Measurements from ENCODE around the gene RAB3IL1.
A peak's percentile ranks its signal among the peaks of the same experiment; 100 is the strongest.

RAB3IL1 gene

GRCh38 chr11:61890529-61891330, 26.6 kb downstream of the RAB3IL1 start:
- H3K4me3 ChIP-seq (ENCODE audit: low read depth, low read length), result peak overlapping the region; percentile 84
- H3K4me1 ChIP-seq (ENCODE audit: control insufficient read depth, insufficient read depth, low read length, unreplicated experiment), result peaks cover 22% of the 10 kb centered on the region
- H3K79me2 ChIP-seq (ENCODE audit: control insufficient read depth, insufficient read depth, low read length, unreplicated experiment), result peaks cover 25% of the 10 kb centered on the region
- peak overlapping the region; percentile 9 for H2AFZ ChIP-seq (ENCODE audit: low read length, unreplicated experiment)
- H3K36me3 ChIP-seq (ENCODE audit: insufficient read depth, low read length), result peaks cover 10% of the 10 kb centered on the region; the same call in 1 of the 2 replicates
- 0 out of 2 replicates have a peak overlapping the region, but pooled peaks have one; percentile 11 for H3K27ac ChIP-seq (ENCODE audit: low read depth, low read length)
- H3K27me3 ChIP-seq (ENCODE audit: insufficient read depth, low read length), result no peaks in the 10 kb centered on the region

GRCh38 chr11:61889831-61890230, 27.5 kb downstream of the RAB3IL1 start:
- Histone ChIP-seq H3K4me3 (ENCODE audit: low read depth, low read length) (peak overlapping the region; percentile 84), H3K36me3 (ENCODE audit: insufficient read depth, low read length) (peaks cover 10% of the 10 kb centered on the region; the same call in 1 of the 2 replicates), H3K27ac (ENCODE audit: low read depth, low read length) (0 out of 2 replicates have a peak overlapping the region, but pooled peaks have one; percentile 11), H3K27me3 (ENCODE audit: insufficient read depth, low read length) (no peaks in the 10 kb centered on the region), H2AFZ (ENCODE audit: low read length, unreplicated experiment) (no peak overlapping the region), H3K4me1 (ENCODE audit: control insufficient read depth, insufficient read depth, low read length, unreplicated experiment) (peaks cover 22% of the 10 kb centered on the region), H3K79me2 (ENCODE audit: control insufficient read depth, insufficient read depth, low read length, unreplicated experiment) (peaks cover 34% of the 10 kb centered on the region)

- peaks cover 19% of the 10 kb centered on the region for H3K4me1 ChIP-seq (ENCODE audit: control insufficient read depth, insufficient read depth, low read length, unreplicated experiment)
- H3K79me2 ChIP-seq (ENCODE audit: control insufficient read depth, insufficient read depth, low read length, unreplicated experiment), result peaks cover 43% of the 10 kb centered on the region
- peak overlapping the region; percentile 60 for H3K27ac ChIP-seq (ENCODE audit: low read depth, low read length)
- no peak overlapping the region for H3K4me3 ChIP-seq (ENCODE audit: low read depth, low read length)
- H3K27me3 ChIP-seq (ENCODE audit: insufficient read depth, low read length), result no peaks in the 10 kb centered on the region
- no peak overlapping the region for H2AFZ ChIP-seq (ENCODE audit: low read length, unreplicated experiment)
- H3K36me3 ChIP-seq (ENCODE audit: insufficient read depth, low read length), result peaks cover 10% of the 10 kb centered on the region; the same call in 1 of the 2 replicates
Measured at GRCh38 chr11:61888590-61888989, 28.8 kb downstream of the RAB3IL1 start.

- Histone ChIP-seq H3K4me1 (ENCODE audit: control insufficient read depth, insufficient read depth, low read length, unreplicated experiment) (peaks cover 19% of the 10 kb centered on the region), H3K27ac (ENCODE audit: low read depth, low read length) (peak overlapping the region; percentile 60), H3K27me3 (ENCODE audit: insufficient read depth, low read length) (no peaks in the 10 kb centered on the region), H3K4me3 (ENCODE audit: low read depth, low read length) (no peak overlapping the region), H2AFZ (ENCODE audit: low read length, unreplicated experiment) (no peak overlapping the region), H3K79me2 (ENCODE audit: control insufficient read depth, insufficient read depth, low read length, unreplicated experiment) (peaks cover 44% of the 10 kb centered on the region), H3K36me3 (ENCODE audit: insufficient read depth, low read length) (peaks cover 13% of the 10 kb centered on the region; the same call in 1 of the 2 replicates)
Measured at GRCh38 chr11:61887839-61888494, 29.4 kb downstream of the RAB3IL1 start.

- peaks cover 44% of the 10 kb centered on the region for H3K79me2 ChIP-seq (ENCODE audit: control insufficient read depth, insufficient read depth, low read length, unreplicated experiment)
- peaks cover 13% of the 10 kb centered on the region; the same call in 1 of the 2 replicates for H3K36me3 ChIP-seq (ENCODE audit: insufficient read depth, low read length)
- H2AFZ ChIP-seq (ENCODE audit: low read length, unreplicated experiment), result no peak overlapping the region
Measured at GRCh38 chr11:61886643-61887042, 30.7 kb downstream of the RAB3IL1 start.

GRCh38 chr11:61885784-61886580, 31.4 kb downstream of the RAB3IL1 start:
- Histone ChIP-seq H3K4me1 (ENCODE audit: control insufficient read depth, insufficient read depth, low read length, unreplicated experiment) (peaks cover 24% of the 10 kb centered on the region), H3K36me3 (ENCODE audit: insufficient read depth, low read length) (peaks cover 13% of the 10 kb centered on the region; the same call in 1 of the 2 replicates), H3K27me3 (ENCODE audit: insufficient read depth, low read length) (no peaks in the 10 kb centered on the region), H3K27ac (ENCODE audit: low read depth, low read length) (no peak overlapping the region), H2AFZ (ENCODE audit: low read length, unreplicated experiment) (no peak overlapping the region), H3K79me2 (ENCODE audit: control insufficient read depth, insufficient read depth, low read length, unreplicated experiment) (peaks cover 44% of the 10 kb centered on the region), H3K4me3 (ENCODE audit: low read depth, low read length) (no peak overlapping the region)

More at GRCh38 chr11:61886643-61887042, 30.7 kb downstream of the RAB3IL1 start:
- H3K4me1 ChIP-seq (ENCODE audit: control insufficient read depth, insufficient read depth, low read length, unreplicated experiment), result peaks cover 22% of the 10 kb centered on the region
- no peak overlapping the region for H3K27ac ChIP-seq (ENCODE audit: low read depth, low read length)
- H3K27me3 ChIP-seq (ENCODE audit: insufficient read depth, low read length), result no peaks in the 10 kb centered on the region
- no peak overlapping the region for H3K4me3 ChIP-seq (ENCODE audit: low read depth, low read length)

GRCh38 chr11:61885166-61885778, 32.1 kb downstream of the RAB3IL1 start:
- Histone ChIP-seq H3K79me2 (ENCODE audit: control insufficient read depth, insufficient read depth, low read length, unreplicated experiment) (peaks cover 42% of the 10 kb centered on the region), H3K27me3 (ENCODE audit: insufficient read depth, low read length) (no peaks in the 10 kb centered on the region), H2AFZ (ENCODE audit: low read length, unreplicated experiment) (no peak overlapping the region), H3K4me3 (ENCODE audit: low read depth, low read length) (no peak overlapping the region), H3K4me1 (ENCODE audit: control insufficient read depth, insufficient read depth, low read length, unreplicated experiment) (peaks cover 23% of the 10 kb centered on the region), H3K36me3 (ENCODE audit: insufficient read depth, low read length) (peaks cover 13% of the 10 kb centered on the region; the same call in 1 of the 2 replicates), H3K27ac (ENCODE audit: low read depth, low read length) (no peak overlapping the region)

- H3K4me1 ChIP-seq (ENCODE audit: control insufficient read depth, insufficient read depth, low read length, unreplicated experiment), result peaks cover 18% of the 10 kb centered on the region
- no peak overlapping the region for H3K27ac ChIP-seq (ENCODE audit: low read depth, low read length)
- no peak overlapping the region for H3K4me3 ChIP-seq (ENCODE audit: low read depth, low read length)
- no peaks in the 10 kb centered on the region for H3K27me3 ChIP-seq (ENCODE audit: insufficient read depth, low read length)
- H2AFZ ChIP-seq (ENCODE audit: low read length, unreplicated experiment), result no peak overlapping the region
- H3K36me3 ChIP-seq (ENCODE audit: insufficient read depth, low read length), result peaks cover 17% of the 10 kb centered on the region; the same call in 1 of the 2 replicates
- peaks cover 40% of the 10 kb centered on the region for H3K79me2 ChIP-seq (ENCODE audit: control insufficient read depth, insufficient read depth, low read length, unreplicated experiment)
Measured at GRCh38 chr11:61883947-61884346, 33.4 kb downstream of the RAB3IL1 start.

- Histone ChIP-seq H3K27me3 (ENCODE audit: insufficient read depth, low read length) (no peaks in the 10 kb centered on the region), H3K36me3 (ENCODE audit: insufficient read depth, low read length) (peaks cover 18% of the 10 kb centered on the region; the same call in 1 of the 2 replicates), H2AFZ (ENCODE audit: low read length, unreplicated experiment) (no peak overlapping the region), H3K4me1 (ENCODE audit: control insufficient read depth, insufficient read depth, low read length, unreplicated experiment) (peaks cover 15% of the 10 kb centered on the region), H3K4me3 (ENCODE audit: low read depth, low read length) (no peak overlapping the region), H3K27ac (ENCODE audit: low read depth, low read length) (no peak overlapping the region), H3K79me2 (ENCODE audit: control insufficient read depth, insufficient read depth, low read length, unreplicated experiment) (peaks cover 40% of the 10 kb centered on the region)
Measured at GRCh38 chr11:61883327-61883726, 34.0 kb downstream of the RAB3IL1 start.

GRCh38 chr11:61882879-61883278, 34.5 kb downstream of the RAB3IL1 start:
- peaks cover 40% of the 10 kb centered on the region for H3K79me2 ChIP-seq (ENCODE audit: control insufficient read depth, insufficient read depth, low read length, unreplicated experiment)
- H2AFZ ChIP-seq (ENCODE audit: low read length, unreplicated experiment), result no peak overlapping the region
- H3K27ac ChIP-seq (ENCODE audit: low read depth, low read length), result no peak overlapping the region
- no peak overlapping the region for H3K4me3 ChIP-seq (ENCODE audit: low read depth, low read length)
- H3K27me3 ChIP-seq (ENCODE audit: insufficient read depth, low read length), result no peaks in the 10 kb centered on the region
- peaks cover 18% of the 10 kb centered on the region; the same call in 1 of the 2 replicates for H3K36me3 ChIP-seq (ENCODE audit: insufficient read depth, low read length)
- peaks cover 12% of the 10 kb centered on the region for H3K4me1 ChIP-seq (ENCODE audit: control insufficient read depth, insufficient read depth, low read length, unreplicated experiment)
